Stimulated activated CD4-positive, alpha-beta T cell treated with anti-CD3 and anti-CD28 coated beads, Interleukin-4, amount 100 ng/mL, for 24 hours (primary cell): Measurements from ENCODE around the gene RDH11.
A peak's percentile ranks its signal among the peaks of the same experiment; 100 is the strongest.
"Not testable (repeated sequence)": the region's sequence is repeated elsewhere in the genome, so short reads cannot be mapped to it uniquely, and the experiment has no call there.

Experiments used
- DNase-seq: peaks from one replicate; pipeline ENCODE4 v3.0.0-alpha.2; 2020

RDH11 gene

DNA sequence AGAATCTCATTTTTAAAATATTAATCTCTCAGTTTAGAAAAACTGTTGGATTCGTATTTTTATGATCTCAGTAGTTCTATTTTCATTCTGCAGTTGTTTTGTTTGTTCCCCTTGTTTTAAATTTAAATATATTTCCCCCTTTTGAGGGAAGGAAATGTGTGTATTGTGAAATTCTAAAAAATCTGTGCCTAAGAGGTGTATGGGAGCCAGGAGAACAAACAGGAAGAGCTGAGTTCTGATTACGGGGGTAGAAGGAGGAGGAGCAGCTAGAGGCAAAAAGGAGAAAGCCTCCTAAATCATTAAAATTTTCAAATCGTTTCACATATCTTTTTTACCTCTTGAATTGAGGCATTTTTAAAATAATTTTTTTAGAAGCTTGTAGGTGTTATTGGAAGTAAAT lies 8.4 kb upstream of the RDH11 start:
- no peak for DNase-seq

DNA sequence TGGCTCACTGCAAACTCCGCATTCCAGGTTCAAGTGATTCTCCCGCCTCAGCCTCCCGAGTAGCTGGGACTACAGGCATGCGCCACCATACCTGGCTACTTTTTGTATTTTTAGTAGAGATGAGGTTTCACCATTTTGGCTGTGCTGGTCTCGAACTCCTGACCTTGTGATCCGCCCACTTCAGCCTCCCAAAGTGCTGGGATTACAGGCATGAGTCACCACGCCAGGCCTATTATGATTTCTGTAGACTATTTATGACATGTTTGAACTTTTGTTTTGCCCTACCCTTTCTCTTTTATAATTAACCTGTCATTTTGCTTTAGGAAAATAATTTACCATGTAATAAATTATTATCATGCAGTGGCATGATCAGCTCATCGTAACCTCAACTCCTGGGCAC lies 5.9 kb upstream of the RDH11 start, which contains the start of gene RDH12:
TSS of gene RDH12 (plus strand) at position 395 of the 400 bp plus-strand sequence. CDS start 20,757 bp downstream, outside the sequence.
- DNase-seq: not testable (repeated sequence)

DNA sequence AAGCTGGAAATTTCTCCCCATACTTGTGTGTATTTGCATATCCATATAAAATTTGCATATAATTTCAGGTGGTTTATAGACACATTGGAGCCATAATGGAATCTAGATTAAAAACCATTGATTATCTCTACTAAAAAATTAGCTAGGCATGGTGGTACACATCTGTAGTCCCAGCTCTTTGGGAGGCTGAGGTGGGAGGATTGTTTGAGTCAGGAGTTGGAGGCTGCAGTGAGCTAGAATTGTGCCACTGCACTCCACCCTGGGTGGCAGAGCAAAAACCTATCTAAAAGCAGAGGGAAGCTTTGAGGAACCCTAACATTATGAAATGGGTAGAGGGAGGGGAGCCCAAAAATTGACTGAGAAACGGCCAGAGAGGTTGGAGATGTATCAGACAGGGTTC lies 2.6 kb upstream of the RDH11 start:
- DNase-seq: no peak

DNA sequence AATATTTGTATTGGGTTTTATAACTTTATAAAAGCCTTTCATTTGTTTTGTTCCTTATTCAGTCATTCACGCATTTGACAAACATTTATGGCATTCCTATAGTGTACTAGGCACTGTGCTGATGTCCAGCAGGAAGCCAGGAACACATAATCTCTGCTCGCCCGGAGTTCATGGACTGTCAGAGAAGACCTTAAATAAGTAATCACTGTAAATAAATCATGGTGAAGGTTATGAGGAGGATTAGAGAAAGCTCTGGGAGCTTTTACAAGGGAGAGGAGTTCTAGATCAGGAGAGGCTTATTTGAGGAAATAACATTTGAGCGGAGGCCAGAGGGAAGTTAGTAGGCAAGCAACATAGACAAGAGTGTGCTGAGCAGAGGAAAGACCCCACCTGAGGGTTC lies 1.4 kb upstream of the RDH11 start:
- no peak for DNase-seq

DNA sequence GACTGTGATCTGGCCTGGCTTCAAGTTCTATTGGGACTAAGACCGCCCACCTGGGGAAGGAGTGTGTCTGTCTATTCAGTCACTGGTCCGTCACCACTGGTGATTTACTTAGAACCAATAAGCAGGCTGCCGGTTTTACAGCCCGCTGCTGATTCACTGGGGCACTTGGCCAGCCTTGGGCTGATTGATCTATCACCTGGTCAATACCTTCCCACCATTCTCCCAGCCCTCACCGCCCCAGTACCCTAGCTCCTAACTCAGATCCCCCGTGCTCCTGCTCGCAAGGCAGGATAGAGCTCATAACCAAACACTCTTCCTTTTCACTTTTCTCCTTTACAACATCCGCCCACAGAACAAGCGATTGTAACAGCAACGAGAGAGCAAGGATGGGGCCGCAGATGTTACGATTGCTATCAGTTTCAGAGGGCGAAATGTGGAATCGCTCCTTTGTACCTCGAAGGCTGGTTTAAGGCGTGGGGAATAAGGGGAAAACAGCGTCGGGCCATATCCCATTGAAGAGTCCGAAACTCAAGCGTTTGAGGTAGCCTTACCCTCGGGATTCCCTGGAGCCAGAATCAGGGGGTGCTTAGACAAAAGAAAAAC lies 672 bp downstream of the RDH11 start:
- DNase-seq: peak; percentile 82

GRCh38 chr14:67690011-67690410 lies 5.6 kb downstream of the RDH11 start:
- DNase-seq: no peak

- no peak for DNase-seq
Measured at GRCh38 chr14:67683842-67684241, 11.7 kb downstream of the RDH11 start.

DNA sequence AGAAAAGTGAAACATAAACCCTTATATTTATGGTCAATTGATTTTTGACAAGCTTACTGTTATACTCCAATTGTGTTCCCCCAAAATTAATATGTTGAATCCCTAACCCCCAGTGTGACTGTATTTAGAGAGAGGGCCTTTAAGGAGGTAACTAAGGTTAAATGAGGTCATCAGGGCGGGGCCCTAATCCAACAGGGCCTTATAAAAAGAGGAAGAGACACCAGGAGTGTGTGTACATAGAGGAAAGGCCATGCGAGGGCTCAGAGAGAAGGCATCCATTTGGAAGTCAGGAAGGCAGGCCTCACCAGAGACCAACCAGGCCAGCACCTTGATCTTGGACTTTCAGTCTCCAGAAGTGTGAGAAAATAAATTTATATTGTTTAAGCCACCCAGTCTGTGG lies 14.6 kb downstream of the RDH11 start:
- no peak for DNase-seq

GRCh38 chr14:67680121-67680602 lies 15.4 kb downstream of the RDH11 start:
- DNase-seq: peak; percentile 16

DNA sequence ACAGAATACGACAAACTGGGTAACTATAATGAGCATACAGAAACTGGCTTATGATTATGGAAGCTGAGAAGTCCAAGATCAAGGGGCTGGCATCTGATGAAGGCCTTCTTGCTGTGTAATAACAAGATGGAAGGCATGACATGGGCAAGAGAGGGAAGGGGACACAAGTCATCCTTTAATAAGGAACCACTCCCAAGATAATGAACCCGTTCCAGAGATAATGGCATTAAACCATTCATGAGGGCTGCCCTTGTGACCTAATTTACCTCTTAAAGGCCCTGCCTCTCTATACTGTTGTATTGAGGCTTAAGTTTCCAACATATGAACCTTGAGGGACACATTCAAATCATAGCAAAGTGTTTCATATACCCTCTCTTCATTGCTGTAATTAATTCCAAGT lies 16.6 kb downstream of the RDH11 start:
- no peak for DNase-seq

GRCh38 chr14:67675219-67675582 lies 20.4 kb downstream of the RDH11 start:
- no peak for DNase-seq

GRCh38 chr14:67674480-67675218 lies 20.9 kb downstream of the RDH11 start, which contains the start of gene VTI1B:
Gene VTI1B (minus strand): TSS chr14:67674632. CDS start chr14:67674489, 143 bp downstream.
- DNase-seq: peak; percentile 75

DNA sequence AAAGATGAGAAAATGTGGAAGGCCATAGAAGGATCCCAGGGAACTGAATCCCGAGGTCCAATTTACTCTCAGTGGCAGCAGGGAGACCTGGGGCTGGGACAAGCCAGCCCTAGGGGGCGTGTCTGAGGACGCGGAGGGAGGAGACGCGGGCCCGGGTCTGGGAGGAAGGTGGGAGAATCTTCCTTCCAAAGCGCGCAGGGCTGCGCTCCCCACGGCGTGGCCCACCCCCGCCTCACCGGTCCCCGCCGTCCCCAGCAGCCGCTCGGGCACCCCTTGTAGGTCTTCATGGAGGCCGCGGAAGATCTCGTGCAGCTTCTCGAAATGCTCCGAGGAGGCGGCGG lies 21.5 kb downstream of the RDH11 start:
- DNase-seq: peak; percentile 60

GRCh38 chr14:67673451-67673850 lies 22.1 kb downstream of the RDH11 start:
- DNase-seq: no peak

DNA sequence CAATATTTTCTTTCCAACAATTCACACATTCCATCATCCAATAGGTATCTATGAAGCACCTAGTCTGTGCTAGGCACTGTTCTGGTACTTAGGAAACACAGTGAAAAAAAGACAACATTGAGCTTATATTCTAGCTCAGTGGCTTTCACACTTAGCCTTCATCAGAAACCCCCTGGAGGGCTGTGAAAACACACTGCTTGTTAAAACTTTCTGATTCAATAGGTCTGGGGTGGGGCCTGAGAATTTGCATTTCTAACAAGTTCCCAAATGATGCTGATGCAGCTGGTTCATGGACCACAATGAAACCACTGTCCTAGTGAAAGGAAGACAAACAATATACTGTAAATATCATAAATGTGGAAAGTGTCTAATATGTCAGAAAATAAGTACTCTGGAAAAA lies 27.0 kb downstream of the RDH11 start:
- peak; percentile 17 for DNase-seq

DNA sequence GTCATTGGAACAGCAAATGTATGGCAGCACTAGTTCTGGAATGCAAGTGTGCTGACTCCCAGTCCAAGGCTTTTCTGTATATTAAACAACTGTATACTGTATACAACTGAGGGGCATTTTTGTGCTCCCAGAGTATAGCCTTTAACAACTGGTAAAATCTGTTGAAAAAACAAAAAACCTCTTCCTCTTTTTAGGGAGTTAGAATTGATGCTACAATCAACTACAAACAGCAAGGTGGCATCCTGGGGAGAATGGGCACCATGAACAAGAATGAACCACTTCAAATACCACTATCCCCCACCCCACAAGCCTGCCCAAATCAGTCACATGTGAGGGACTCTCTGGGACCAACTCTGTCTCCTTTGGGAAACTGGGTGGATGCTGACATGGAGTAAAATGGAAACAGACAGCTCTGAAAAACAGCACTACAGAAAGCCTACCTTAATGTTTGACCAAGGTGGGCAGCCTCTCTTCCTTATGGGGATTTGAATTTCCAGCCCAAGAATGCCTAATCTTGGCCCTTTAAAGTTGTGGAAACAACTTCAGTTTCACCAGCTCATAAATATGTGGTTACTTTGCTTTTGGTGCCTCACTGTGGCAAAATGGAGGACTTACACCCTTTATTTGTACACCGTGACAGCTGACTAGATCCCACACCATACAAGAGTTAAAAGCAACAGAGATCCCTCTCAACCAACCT lies 28.7 kb downstream of the RDH11 start:
- DNase-seq: peak; percentile 30

GRCh38 chr14:67665868-67666267 lies 29.7 kb downstream of the RDH11 start:
- no peak for DNase-seq

DNA sequence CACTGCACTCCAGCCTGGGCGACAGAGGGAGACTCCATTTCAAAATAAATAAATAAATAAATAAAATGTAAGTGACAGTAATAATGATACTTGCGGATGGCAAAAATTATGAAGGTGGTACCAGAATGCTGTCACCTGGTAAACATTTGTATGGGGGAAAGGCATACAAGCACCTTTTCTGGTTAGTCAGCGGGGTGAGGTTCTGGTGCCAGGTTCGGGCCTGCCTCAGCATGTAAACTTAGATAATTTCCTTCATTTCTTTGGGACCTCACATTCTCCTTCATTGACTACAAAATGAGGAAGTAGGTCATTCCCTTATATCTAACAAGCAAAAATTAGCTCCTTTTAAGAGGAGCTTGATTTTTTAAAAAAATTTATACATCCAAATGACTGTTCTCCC lies 31.9 kb downstream of the RDH11 start:
- no peak for DNase-seq

DNA sequence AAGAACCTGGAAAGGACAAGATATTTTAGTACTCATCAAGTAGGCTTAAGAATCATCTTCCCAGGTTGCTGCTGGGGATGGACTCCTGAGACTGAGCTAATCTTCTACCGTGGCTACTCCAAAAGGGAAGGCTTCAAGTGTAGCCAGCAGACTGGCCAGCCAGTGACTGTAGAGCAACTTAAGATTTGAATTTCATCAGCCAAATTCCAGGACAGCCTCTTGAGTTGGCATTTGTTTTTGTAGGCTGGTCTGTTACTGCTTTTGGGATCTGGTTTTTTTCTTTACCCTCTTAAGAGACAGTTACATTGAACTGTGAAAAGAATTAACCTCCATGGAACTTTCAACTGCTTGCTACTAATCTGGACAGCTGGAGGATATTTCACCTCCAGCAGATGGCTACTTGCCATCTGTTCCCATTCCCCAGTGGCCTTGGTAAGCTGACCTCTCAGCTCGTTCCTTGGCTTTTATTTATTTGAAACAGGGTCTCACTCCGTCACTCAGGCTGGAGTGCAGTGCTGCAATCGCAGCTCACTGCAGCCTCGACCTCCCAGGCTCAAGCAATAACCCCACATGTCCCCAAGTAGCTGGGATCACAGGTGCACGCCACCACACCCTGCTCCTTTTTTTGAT lies 41.8 kb downstream of the RDH11 start:
- no peak for DNase-seq

GRCh38 chr14:67652189-67652588 lies 43.4 kb downstream of the RDH11 start:
- no peak for DNase-seq

- DNase-seq: no peak
Measured at GRCh38 chr14:67650694-67651093, 44.9 kb downstream of the RDH11 start.

GRCh38 chr14:67650151-67650550 lies 45.4 kb downstream of the RDH11 start:
- DNase-seq: no peak

- DNase-seq: no peak
Measured at GRCh38 chr14:67646131-67646530, 49.4 kb downstream of the RDH11 start.

DNA sequence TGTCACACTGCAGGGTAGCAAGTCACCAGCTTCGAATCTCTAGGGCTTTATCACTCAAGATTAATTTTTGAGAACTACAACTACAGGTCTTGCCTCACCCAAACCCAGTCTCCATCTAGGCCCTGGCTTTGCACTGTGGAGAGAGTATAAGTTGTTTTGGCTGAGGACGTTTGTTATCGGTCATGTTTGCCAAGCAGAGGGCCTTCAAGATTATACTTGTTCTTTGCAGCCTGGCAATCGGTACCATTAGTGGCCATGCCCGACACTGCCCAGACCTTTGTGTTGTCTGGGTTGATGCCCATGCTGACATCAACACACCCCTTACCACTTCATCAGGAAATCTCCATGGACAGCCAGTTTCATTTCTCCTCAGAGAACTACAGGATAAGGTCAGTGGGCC lies 50.1 kb downstream of the RDH11 start:
- DNase-seq: no peak
